Liver (tissue), 9 donors: ENCODE data around the gene FLT1. TPM values are rescaled to one million over a fixed set of nuclear protein-coding genes. Genes with fewer than 3 reads are reported as not detected.

Experiments used
- DNase-seq: peaks from one replicate; pipeline ENCODE4 v3.0.0-alpha.2; 2017; ENCODE audit warnings: low spot score
- H3K27ac ChIP-seq, 2 donors: one replicate each; pipeline ENCODE4 v1.7.0; 2013; ENCODE audit warnings: inconsistent platforms in 2 of 2, low read length in 2 of 2, control low read depth in 1 of 2, low read depth in 1 of 2, mild to moderate bottlenecking in 1 of 2
- H3K27me3 ChIP-seq, 4 donors: one replicate each; pipeline versions ENCODE4 v1.6.1 to v1.7.0; 2013; ENCODE audit warnings: low read length in 3 of 4, inconsistent platforms in 1 of 4, mild to moderate bottlenecking in 1 of 4, moderate library complexity in 1 of 4; ENCODE audit not compliant: control insufficient read depth in 4 of 4, insufficient read depth in 4 of 4
- H3K36me3 ChIP-seq, 4 donors: one replicate each; pipeline versions ENCODE4 v1.6.1 to v1.7.0; 2013; ENCODE audit warnings: low read length in 3 of 4, mild to moderate bottlenecking in 3 of 4, low read depth in 1 of 4, moderate library complexity in 1 of 4; ENCODE audit not compliant: control insufficient read depth in 4 of 4, insufficient read depth in 3 of 4
- H3K4me1 ChIP-seq, 4 donors: one replicate each; pipeline versions ENCODE4 v1.6.1 to v1.7.0; 2013; ENCODE audit warnings: low read length in 3 of 4, mild to moderate bottlenecking in 3 of 4, moderate library complexity in 1 of 4; ENCODE audit not compliant: control insufficient read depth in 4 of 4, insufficient read depth in 4 of 4
- H3K4me3 ChIP-seq, 3 donors: one replicate each; pipeline versions ENCODE4 v1.6.1 to v1.7.0; 2013; ENCODE audit warnings: low read length in 3 of 3, control low read depth in 1 of 3, low read depth in 1 of 3, mild to moderate bottlenecking in 1 of 3
- H3K9ac ChIP-seq, 2 donors: one replicate each; pipeline ENCODE4 v1.7.0; 2013; ENCODE audit warnings: low read length in 2 of 2, mild to moderate bottlenecking in 2 of 2, moderate library complexity in 2 of 2, control low read depth in 1 of 2, low read depth in 1 of 2
- H3K9me3 ChIP-seq, 4 donors: one replicate each; pipeline versions ENCODE4 v1.6.1 to v1.7.0; 2013; ENCODE audit warnings: low read length in 3 of 4; ENCODE audit not compliant: control insufficient read depth in 4 of 4
- ATF3 ChIP-seq: IDR thresholded peaks from 2 replicates; pipeline ENCODE4 v1.6.1; 2016; ENCODE audit warnings: antibody characterized with exemption
- CTCF ChIP-seq: fragments of 150-350 bp; IDR thresholded peaks from 2 replicates; pipeline ENCODE4 v1.5.1; 2017; ENCODE audit warnings: improper control_type of control experiment, low read depth, low read length; ENCODE audit not compliant: missing input control
- FOXA1 ChIP-seq: IDR thresholded peaks from 2 replicates; pipeline ENCODE4 v1.6.1; 2016; ENCODE audit warnings: antibody characterized with exemption
- FOXA2 ChIP-seq: IDR thresholded peaks from 2 replicates; pipeline ENCODE4 v1.6.1; 2016; ENCODE audit warnings: antibody characterized with exemption
- GABPA ChIP-seq, 2 donors: IDR thresholded peaks in 1 of 2; conservative IDR thresholded peaks in 1 of 2; 2 replicates each; pipeline ENCODE4 v1.6.1; 2016; ENCODE audit warnings: antibody characterized with exemption in 2 of 2, mild to moderate bottlenecking in 1 of 2, moderate library complexity in 1 of 2
- HNF4A ChIP-seq, 2 donors: conservative IDR thresholded peaks; 2 replicates each; pipeline ENCODE4 v1.6.1; 2016; ENCODE audit warnings: antibody characterized with exemption in 2 of 2, mild to moderate bottlenecking in 2 of 2
- HNF4G ChIP-seq: IDR thresholded peaks from 2 replicates; pipeline ENCODE4 v1.6.1; 2016; ENCODE audit warnings: antibody characterized with exemption
- JUND ChIP-seq, 2 donors: IDR thresholded peaks; 2 replicates each; pipeline ENCODE4 v1.6.1; 2016; ENCODE audit warnings: antibody characterized with exemption in 2 of 2
- MAX ChIP-seq: IDR thresholded peaks from 2 replicates; pipeline ENCODE4 v1.6.1; 2016; ENCODE audit warnings: antibody characterized with exemption
- RAD21 ChIP-seq, 2 donors: IDR thresholded peaks; 2 replicates each; pipeline ENCODE4 v1.6.1; 2016; ENCODE audit warnings: antibody characterized with exemption in 2 of 2, mild to moderate bottlenecking in 2 of 2
- REST ChIP-seq: IDR thresholded peaks from 2 replicates; pipeline ENCODE4 v1.6.1; 2016; ENCODE audit warnings: antibody characterized with exemption, mild to moderate bottlenecking
- RXRA ChIP-seq, 2 donors: IDR thresholded peaks; 2 replicates each; pipeline ENCODE4 v1.6.1; 2017 to 2018; ENCODE audit warnings: antibody characterized with exemption in 2 of 2, mild to moderate bottlenecking in 1 of 2
- SP1 ChIP-seq: IDR thresholded peaks from 2 replicates; pipeline ENCODE4 v1.6.1; 2018; ENCODE audit warnings: antibody characterized with exemption, mild to moderate bottlenecking
- TAF1 ChIP-seq: conservative IDR thresholded peaks from 2 replicates; pipeline ENCODE4 v1.6.1; 2016; ENCODE audit warnings: antibody characterized with exemption, mild to moderate bottlenecking
- YY1 ChIP-seq: IDR thresholded peaks from 2 replicates; pipeline ENCODE4 v1.6.1; 2016; ENCODE audit warnings: antibody characterized with exemption, mild to moderate bottlenecking
- ZBTB33 ChIP-seq: IDR thresholded peaks from 2 replicates; pipeline ENCODE4 v1.6.1; 2016; ENCODE audit warnings: antibody characterized with exemption
- WGBS: extraction: QIAGEN DNeasy Blood & Tissue Kit; methylation state at CpG from one replicate; pipeline ENCODE4 v1.1.7; 2013; 5-methylcytosine and 5-hydroxymethylcytosine counted together
- polyA plus RNA-seq, 2 donors: library from polyadenylated mRNA; stranded (reverse) in 1 of 2; unstranded in 1 of 2; fragments of 200-250 nt in 1 of 2; fragments of >200 nt in 1 of 2; fragmentation: Nextera tagmentation in 1 of 2; extraction: Ambion mirVana in 1 of 2; gene quantifications; one replicate each; pipeline versions ENCODE4 v1.2.1 to v1.2.3, GENCODE V29; 2013 to 2015
- total RNA-seq, 2 donors: library from RNA; depleted of rRNA; stranded (reverse); fragments of >200 nt; gene quantifications; one replicate each; pipeline ENCODE4 v1.2.3, GENCODE V29; 2014
- donor health status: healthy.
- donor health status: healthy.
- donor health status: healthy.
- donor health status: healthy.
- donor health status: healthy.

FLT1 gene
- total and polyA plus RNA-seq, 4 donors = 4.1 to 19.7 (median 9.3) TPM

- no peak overlapping the region for H3K27ac ChIP-seq
Measured at GRCh38 chr13:28385362-28385761, 109.6 kb downstream of the FLT1 start.

GRCh38 chr13:28384789-28385188 lies 110.1 kb downstream of the FLT1 start:
- no peaks in the 10 kb centered on the region for H3K4me1 ChIP-seq
- no peak overlapping the region for H3K27ac ChIP-seq
- TF ChIP-seq YY1 (no peak), HNF4A (conservative IDR thresholded peaks at IDR 0.05) (no peak), HNF4G (no peak), ATF3 (no peak), JUND (IDR thresholded peaks at IDR 0.05) (no peak), SP1 (no peak), REST (no peak), RXRA (IDR thresholded peaks at IDR 0.05) (no peak), FOXA1 (no peak), TAF1 (no peak), RAD21 (IDR thresholded peaks at IDR 0.05) (no peak)
- H3K4me3 ChIP-seq = no peak overlapping the region
- 78% methylated on average over 4 of the region's 4 CpGs for WGBS
- no peaks in the 10 kb centered on the region for H3K9me3 ChIP-seq
- H3K36me3 ChIP-seq = no peaks in the 10 kb centered on the region
- no peak overlapping the region for H3K9ac ChIP-seq
- no peak for DNase-seq
- H3K27me3 ChIP-seq = peaks cover 0 to 7% (median 0%) of the 10 kb centered on the region in 4 donors

More at GRCh38 chr13:28385362-28385761, 109.6 kb downstream of the FLT1 start:
- WGBS = 63% methylated on average over 1 of the region's 1 CpG
- no peak for TF ChIP-seq YY1
- Histone ChIP-seq H3K4me3 (no peak overlapping the region), H3K27me3 (peaks cover 0 to 7% (median 0%) of the 10 kb centered on the region in 4 donors), H3K9me3 (no peaks in the 10 kb centered on the region), H3K4me1 (no peaks in the 10 kb centered on the region), H3K36me3 (no peaks in the 10 kb centered on the region), H3K9ac (no peak overlapping the region)
- DNase-seq = no peak

GRCh38 chr13:28380319-28380718 lies 114.6 kb downstream of the FLT1 start:
- Histone ChIP-seq H3K9me3 (no peaks in the 10 kb centered on the region), H3K4me3 (no peak overlapping the region), H3K36me3 (no peaks in the 10 kb centered on the region), H3K27ac (no peak overlapping the region), H3K9ac (no peak overlapping the region), H3K27me3 (peaks cover 0 to 9% (median 0%) of the 10 kb centered on the region in 4 donors), H3K4me1 (no peaks in the 10 kb centered on the region)
- WGBS = 91% methylated on average over 3 of the region's 3 CpGs
- DNase-seq = no peak
- TF ChIP-seq FOXA1 = no peak
- no peak for TF ChIP-seq JUND (IDR thresholded peaks at IDR 0.05)
- no peak for TF ChIP-seq REST
- TF ChIP-seq ZBTB33 = no peak
- no peak for TF ChIP-seq FOXA2
- no peak for TF ChIP-seq YY1
- TF ChIP-seq CTCF = no peak
- TF ChIP-seq HNF4A (conservative IDR thresholded peaks at IDR 0.05) = no peak
- TF ChIP-seq ATF3 = no peak
- no peak for TF ChIP-seq RAD21 (IDR thresholded peaks at IDR 0.05)
- no peak for TF ChIP-seq GABPA (IDR thresholded peaks at IDR 0.05 in 1 of 2, conservative IDR thresholded peaks at IDR 0.05 in 1 of 2)
- no peak for TF ChIP-seq SP1
- TF ChIP-seq MAX = no peak
